Stimulated activated naive CD4-positive, alpha-beta T cell (primary cell): ENCODE measurements around the gene GRID2.

Experiments
- DNase-seq, 6 experiments: peaks; one replicate each; lab custom pipeline; 2025; lab: John Stamatoyannopoulos, UW

GRID2 gene

GRCh38 chr4:93687304-93687703, 1383.5 kb downstream of the GRID2 start:
- DNase-seq: no peak

DNA sequence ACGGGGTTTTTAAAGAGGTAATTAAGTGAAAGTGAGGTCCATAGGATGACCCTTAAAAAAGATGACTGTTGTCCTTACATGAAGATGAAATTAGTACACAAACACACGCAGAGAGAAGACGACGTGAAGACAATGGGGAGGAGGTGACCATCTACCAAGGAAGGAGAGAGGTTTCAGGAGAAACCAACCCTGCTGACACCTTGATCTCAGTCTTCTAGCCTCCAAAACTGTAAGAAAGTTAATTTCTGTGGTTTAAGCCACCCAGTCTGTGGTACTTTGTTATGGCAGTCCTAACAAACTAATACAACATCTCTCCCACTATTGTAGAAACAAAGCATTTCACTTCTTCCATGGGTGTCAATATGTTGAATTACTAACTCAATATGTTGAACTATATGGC, 1385.2 kb downstream of the GRID2 start:
- no peak for DNase-seq

GRCh38 chr4:93693141-93693540, 1389.4 kb downstream of the GRID2 start:
- DNase-seq: no peak

GRCh38 chr4:93698686-93699085, 1394.9 kb downstream of the GRID2 start:
- DNase-seq: no peak

GRCh38 chr4:93700571-93700970, 1396.8 kb downstream of the GRID2 start:
- DNase-seq: no peak

DNA sequence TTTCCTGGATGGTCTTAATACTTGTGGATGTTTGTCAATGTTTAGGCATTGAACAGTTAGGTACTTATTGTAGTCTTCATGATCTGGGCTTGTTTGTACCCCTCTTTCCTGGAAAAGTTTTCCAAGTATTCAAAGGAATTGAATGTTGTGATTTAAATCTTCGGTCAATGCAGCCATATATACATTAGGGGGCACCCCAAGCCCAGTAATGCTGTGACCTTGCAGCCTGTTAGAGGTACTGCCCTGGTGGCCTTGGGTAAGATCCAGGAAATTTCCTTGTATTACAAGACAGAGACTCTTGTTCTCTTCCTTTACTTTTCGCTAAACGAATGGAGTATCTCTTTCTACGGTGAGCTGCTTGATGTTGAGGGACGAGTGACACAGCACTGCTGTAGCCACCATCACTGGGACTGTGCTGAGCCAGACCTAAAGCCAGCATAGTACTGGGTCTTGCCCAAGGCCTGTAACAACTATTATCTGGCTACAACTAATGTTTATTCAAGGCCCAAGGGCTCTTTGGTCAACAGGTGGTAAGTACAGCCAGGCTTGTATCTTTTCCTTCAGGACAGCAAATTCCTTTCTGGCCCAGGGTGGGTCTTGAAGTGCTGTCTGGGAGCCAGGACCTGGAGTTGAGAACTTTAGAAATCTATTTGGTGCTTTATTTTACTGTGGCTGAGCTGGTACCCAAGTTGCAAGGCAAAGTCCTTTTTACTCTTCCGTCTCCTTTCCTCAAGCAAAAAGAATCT, 1406.5 kb downstream of the GRID2 start:
- no peak for DNase-seq

DNA sequence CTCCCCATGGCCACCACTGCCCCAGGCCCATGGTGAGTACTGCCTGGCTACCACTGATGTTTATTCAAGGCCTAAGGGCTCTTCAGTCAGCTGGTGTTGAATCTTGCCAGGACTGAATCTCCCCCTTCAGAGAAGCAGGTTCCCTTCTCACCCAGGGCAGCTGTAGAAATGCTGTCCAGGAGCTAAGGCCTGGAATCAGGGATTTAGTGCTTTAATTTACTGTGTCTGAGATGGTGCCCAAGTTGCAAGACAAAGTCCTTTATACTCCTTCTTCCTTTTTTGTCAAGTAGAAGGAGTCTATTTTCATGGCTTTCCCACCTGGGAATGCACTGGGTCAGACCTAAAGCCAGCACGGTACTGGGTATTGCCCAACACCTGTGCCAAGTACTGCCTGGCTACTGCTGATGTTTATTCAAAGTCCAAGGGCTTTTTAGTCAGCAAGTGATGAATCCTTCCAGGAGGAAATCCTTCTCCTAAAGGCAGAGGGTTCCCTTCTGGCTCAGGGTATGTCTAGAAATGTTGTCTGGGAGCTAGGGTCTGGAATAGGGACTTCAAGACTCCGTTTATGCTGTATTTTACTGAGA, 1407.2 kb downstream of the GRID2 start:
- no peak for DNase-seq

DNA sequence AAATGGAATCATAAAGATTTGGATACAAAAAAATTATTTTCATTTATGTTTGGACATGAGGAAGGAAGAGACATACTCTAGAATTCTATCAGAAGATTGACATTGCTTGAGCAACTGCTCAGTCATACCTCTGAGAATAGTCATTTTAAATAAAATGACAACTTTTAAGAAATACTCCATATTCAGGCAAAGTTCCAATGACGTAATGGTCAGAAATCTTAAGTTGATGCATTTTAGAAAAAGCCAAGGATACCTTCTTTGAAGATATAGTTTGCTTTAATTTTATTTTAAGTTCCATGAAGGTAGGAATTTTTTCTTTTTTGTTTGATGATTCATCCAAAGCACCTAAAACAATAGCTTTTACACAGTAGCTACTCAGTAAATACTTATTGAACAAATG, 1414.5 kb downstream of the GRID2 start:
- DNase-seq: no peak

DNA sequence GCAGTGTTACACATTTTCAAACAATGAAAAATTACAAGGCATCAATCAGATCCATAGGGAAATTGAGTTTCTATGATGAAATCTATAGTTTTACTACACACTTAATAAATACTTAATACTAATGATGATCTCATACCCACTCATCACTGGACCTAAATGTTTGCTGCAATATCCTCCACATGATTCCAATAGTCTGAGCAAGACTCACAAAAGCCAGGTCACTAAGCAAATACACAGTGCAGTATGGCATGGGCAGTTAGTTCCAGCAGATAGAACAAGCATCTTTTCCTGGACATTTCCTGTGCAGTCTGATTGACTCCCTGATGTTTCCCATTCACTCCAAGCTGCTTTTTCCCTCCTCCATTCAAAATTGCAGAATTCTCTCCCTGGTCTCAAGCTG, 1415.8 kb downstream of the GRID2 start:
- DNase-seq: no peak

- DNase-seq: no peak
Observed at GRCh38 chr4:93722446-93722845, 1418.7 kb downstream of the GRID2 start.

DNA sequence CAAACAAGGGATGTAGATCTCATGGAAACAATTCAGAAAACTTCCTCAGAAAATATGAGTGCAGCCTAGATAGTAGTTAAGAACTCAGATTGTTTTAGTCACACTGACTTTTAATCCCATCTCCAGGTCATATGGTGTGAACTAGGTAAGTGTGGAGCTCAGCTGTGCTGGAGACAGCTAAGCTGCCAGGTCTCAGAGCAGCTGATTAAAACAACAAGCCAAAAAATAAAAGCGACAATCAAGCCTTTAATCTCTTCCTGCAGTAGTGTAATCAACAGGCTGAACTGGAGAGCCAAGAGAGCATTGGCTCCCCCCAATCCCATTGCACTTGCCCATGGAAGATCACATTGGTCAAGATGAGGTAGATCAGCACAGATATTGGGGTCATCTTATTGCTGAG, 1426.5 kb downstream of the GRID2 start:
- DNase-seq: no peak

DNA sequence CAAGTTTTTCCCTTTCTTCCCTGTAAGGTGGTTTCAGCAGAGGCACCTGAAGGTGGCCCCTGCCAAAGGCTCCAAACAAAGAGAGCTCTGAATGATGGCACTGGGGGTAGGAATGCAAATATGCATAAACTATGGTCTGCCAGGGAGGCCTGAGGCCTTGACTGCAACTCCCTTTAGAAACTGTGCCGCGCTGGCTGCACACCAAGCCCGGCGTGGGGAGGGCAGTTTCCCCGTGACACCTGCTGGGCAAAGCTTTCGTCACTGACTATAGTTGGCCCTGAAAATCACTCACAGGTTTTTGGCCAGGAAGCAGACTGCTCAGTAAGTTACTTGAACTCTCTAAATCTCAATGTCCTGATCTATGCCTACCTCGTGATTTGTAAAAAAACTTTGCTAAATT, 1427.0 kb downstream of the GRID2 start:
- DNase-seq: no peak

- DNase-seq: no peak
Observed at GRCh38 chr4:93731456-93731855, 1427.7 kb downstream of the GRID2 start.

- DNase-seq: no peak
Observed at GRCh38 chr4:93732509-93732908, 1428.7 kb downstream of the GRID2 start.

DNA sequence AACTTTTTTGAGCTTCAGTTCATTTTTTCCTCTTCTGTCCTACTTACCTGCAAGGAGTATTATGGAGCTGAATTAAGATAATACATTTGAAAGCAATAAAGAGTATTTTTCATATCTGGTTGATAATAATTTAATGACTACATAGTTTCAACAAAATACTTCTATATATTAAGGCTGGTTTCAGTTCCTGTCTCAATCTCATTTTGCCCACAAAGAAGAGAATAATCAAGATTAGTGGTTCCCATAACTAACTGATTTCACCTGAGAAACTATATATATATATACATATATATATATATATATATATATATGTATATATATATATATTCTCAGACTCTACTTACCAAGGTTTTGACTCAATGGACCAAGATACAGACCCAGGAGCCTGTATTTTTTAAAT, 1437.1 kb downstream of the GRID2 start:
- no peak for DNase-seq

- no peak for DNase-seq
Observed at GRCh38 chr4:93743022-93743421, 1439.3 kb downstream of the GRID2 start.

GRCh38 chr4:93743635-93744034, 1439.9 kb downstream of the GRID2 start:
- DNase-seq: no peak

- no peak for DNase-seq
Observed at GRCh38 chr4:93744961-93745360, 1441.2 kb downstream of the GRID2 start.

DNA sequence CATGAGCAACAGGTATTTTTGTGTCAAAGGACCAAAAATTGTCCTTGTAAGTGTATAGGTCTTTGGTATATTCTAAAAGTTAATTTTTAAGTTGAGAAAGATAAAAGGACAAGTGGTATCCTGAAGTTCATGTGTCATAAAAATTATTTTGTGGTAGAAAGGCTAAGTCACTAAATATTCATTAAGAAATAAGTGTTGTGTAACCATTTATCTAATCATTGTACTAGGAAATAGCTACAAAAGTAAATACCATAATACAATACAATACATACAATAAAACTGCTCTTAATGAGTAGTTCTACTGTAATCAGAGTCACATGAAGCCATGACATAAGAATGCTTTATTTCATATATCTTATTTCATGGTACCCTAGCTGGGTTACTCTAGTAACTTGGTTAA, 1442.3 kb downstream of the GRID2 start:
- no peak for DNase-seq

DNA sequence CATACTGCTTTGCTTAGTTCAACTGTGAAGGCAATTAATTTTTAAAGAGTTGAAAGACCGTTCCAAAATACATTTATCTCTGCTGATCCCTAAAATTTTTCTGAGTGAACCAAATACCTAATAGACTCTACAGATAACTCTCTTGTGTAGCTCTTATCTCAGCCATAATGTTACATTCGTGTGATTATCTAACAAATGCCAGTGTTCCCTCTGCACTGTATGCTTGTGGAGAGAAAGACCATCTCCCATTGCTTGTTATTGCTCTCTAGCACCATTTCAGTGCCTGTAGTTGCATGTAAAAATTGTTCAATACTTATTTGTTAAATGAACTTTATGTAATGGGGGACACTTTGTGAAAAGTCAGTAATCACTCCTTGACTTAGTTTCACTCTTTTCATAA, 1443.5 kb downstream of the GRID2 start:
- DNase-seq: no peak

- no peak for DNase-seq
Observed at GRCh38 chr4:93748373-93749291, 1444.9 kb downstream of the GRID2 start.

DNA sequence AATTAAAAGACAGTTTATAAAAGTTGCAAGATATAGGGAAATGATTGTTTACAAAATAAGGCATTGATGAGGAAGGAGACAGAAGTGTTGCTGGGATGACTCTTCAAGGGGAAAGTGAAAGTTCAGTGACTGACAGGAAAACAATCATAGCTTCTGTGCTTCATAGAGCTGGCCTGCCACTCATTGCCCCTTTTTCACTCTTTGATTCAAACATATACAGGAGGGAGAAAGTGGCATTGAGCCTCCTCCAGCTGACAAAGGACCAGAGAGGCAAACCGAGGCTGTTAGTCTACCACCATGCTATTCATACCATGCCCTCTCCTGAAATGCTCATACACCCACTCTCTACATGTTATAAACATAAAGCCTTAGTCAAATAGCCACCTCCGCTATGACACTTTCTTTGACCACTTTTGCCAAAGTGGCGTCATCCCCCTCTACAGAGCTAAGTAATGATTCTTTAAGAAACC, 1445.6 kb downstream of the GRID2 start:
- DNase-seq: no peak

DNA sequence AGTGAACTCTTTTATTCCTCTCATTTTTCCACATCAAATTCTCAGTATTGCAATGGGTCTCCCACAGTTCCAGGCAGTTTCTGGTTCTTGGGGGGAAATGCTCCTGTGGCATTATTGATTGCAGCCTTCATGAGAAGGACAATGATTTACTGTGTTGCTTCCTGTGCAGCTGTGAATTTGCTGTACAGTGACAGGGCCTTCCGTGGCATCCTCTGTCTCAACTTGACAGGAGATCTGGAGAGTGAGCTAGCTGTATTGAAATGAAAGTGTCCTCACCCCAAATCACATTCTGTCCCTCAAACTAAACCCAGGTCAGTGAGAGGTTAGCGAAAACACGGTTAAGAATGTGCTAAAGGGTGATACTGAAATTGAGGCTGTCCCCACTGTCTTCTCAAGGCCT, 1447.6 kb downstream of the GRID2 start:
- no peak for DNase-seq
